Activated naive CD4-positive, alpha-beta T cell treated with anti-CD3 and anti-CD28 coated beads, Interleukin-2, amount 50 U/mL, for 16 hours (primary cell): ENCODE results near the gene BCL6B.

Experiments
- DNase-seq: peaks from one replicate; pipeline ENCODE4 v3.0.0-alpha.2; 2020

Gene BCL6B

GRCh38 chr17:7010523-7010922 lies 12.3 kb upstream of the BCL6B start:
- DNase-seq: no peak

- DNase-seq: no peak
These were observed 11.4 kb upstream of the BCL6B start for GRCh38 chr17:7011415-7011814.

GRCh38 chr17:7011942-7012254 lies 11.0 kb upstream of the BCL6B start:
- no peak for DNase-seq

GRCh38 chr17:7014261-7014994 lies 8.4 kb upstream of the BCL6B start:
- peak; percentile 98 for DNase-seq

- DNase-seq: peak; percentile 61
These were observed 7.6 kb upstream of the BCL6B start for GRCh38 chr17:7014995-7015958.

GRCh38 chr17:7016418-7016817 lies 6.4 kb upstream of the BCL6B start:
- no peak for DNase-seq

GRCh38 chr17:7016886-7017826 lies 5.7 kb upstream of the BCL6B start:
- no peak for DNase-seq

- no peak for DNase-seq
These were observed 5.0 kb upstream of the BCL6B start for GRCh38 chr17:7017827-7018200.

- DNase-seq: no peak
These were observed 4.4 kb upstream of the BCL6B start for GRCh38 chr17:7018331-7018964.

- DNase-seq: no peak
These were observed 3.5 kb upstream of the BCL6B start for GRCh38 chr17:7019367-7019766.

GRCh38 chr17:7019839-7020519 lies 2.9 kb upstream of the BCL6B start:
- DNase-seq: no peak

- no peak for DNase-seq
These were observed 1.8 kb upstream of the BCL6B start for GRCh38 chr17:7020894-7021664.

GRCh38 chr17:7021993-7022778 lies 664 bp upstream of the BCL6B start:
- DNase-seq: peak; percentile 80

GRCh38 chr17:7023576-7024401 lies 939 bp downstream of the BCL6B start:
- DNase-seq: peak; percentile 90

GRCh38 chr17:7024402-7024785 lies 1.5 kb downstream of the BCL6B start:
- DNase-seq: no peak

GRCh38 chr17:7025245-7025644 lies 2.4 kb downstream of the BCL6B start:
- DNase-seq: no peak

- DNase-seq: no peak
These were observed 3.7 kb downstream of the BCL6B start for GRCh38 chr17:7026471-7027115.

- DNase-seq: no peak
These were observed 4.5 kb downstream of the BCL6B start for GRCh38 chr17:7027335-7027734.

- DNase-seq: no peak
These were observed 6.2 kb downstream of the BCL6B start for GRCh38 chr17:7029096-7029495.
